Stimulated activated effector memory CD8-positive, alpha-beta T cell treated with anti-CD3 and anti-CD28 coated beads, Interleukin-12 subunit alpha, Interleukin-12 subunit beta, amount 100 ng/mL, for 72 hours (primary cell): ENCODE measurements around the gene NUAK1.
"Not testable (repeated sequence)": the region's sequence is repeated elsewhere in the genome, so short reads cannot be mapped to it uniquely, and the experiment has no call there.

Experiments used
- ATAC-seq: fragments of 150-1000 bp; cut with Tn5 transposase; 2 replicates; pipeline ENCODE4 v1.10.0; 2021
- DNase-seq, 2 donors: peaks; one replicate each; pipeline ENCODE4 v3.0.0; 2021 to 2022; ENCODE audit warnings: low spot score in 2 of 2
- H3K27ac Mint-ChIP-seq: one replicate; pipeline ENCODE4 v1.8.0; 2022; ENCODE audit warnings: mild to moderate bottlenecking, mixed read lengths
- H3K36me3 Mint-ChIP-seq: one replicate; pipeline ENCODE4 v1.8.0; 2022; ENCODE audit warnings: mild to moderate bottlenecking, mixed read lengths
- H3K4me1 Mint-ChIP-seq: one replicate; pipeline ENCODE4 v1.8.0; 2022; ENCODE audit warnings: mixed read lengths
- H3K4me3 Mint-ChIP-seq: one replicate; pipeline ENCODE4 v1.8.0; 2022; ENCODE audit warnings: mild to moderate bottlenecking, mixed read lengths
- H3K9me3 Mint-ChIP-seq: one replicate; pipeline ENCODE4 v1.8.0; 2022; ENCODE audit warnings: mixed read lengths

NUAK1 gene

GRCh38 chr12:106020736-106021135, 118.0 kb downstream of the NUAK1 start:
- Mint-ChIP-seq H3K36me3 (no peaks in the 10 kb centered on the region), H3K27ac (no peak overlapping the region), H3K9me3 (peaks cover 6% of the 10 kb centered on the region), H3K4me1 (no peaks in the 10 kb centered on the region), H3K4me3 (no peak overlapping the region)
- DNase-seq (no peak), ATAC-seq (no peak)

GRCh38 chr12:106019144-106019543, 119.6 kb downstream of the NUAK1 start:
- Mint-ChIP-seq H3K4me3 (no peak overlapping the region), H3K27ac (no peak overlapping the region), H3K9me3 (peaks cover 6% of the 10 kb centered on the region), H3K4me1 (no peaks in the 10 kb centered on the region), H3K36me3 (no peaks in the 10 kb centered on the region)
- DNase-seq (no peak), ATAC-seq (no peak)

DNA sequence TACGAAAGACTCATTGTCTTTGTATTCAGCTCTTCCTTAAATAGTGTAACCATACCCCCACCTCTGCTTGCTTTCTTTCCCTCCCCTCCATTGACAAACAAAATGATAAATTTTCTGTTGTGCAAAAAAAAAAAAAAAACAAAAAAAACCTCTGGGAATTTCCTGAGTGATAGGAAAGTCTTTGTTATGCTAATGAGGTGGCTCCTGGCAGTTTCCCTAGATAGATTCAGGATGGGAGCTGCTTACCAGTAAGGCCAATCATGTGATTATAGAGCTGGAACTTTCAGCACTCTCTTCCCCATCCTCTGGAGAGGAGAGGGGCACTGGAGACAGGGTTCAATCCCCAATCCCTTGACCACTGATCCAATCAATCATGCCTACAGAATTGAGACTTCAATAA, 120.5 kb downstream of the NUAK1 start:
- no peak overlapping the region for H3K4me3 Mint-ChIP-seq
- ATAC-seq, result no peak
- H3K4me1 Mint-ChIP-seq, result no peaks in the 10 kb centered on the region
- no peaks in the 10 kb centered on the region for H3K36me3 Mint-ChIP-seq
- H3K27ac Mint-ChIP-seq, result no peak overlapping the region
- DNase-seq, result no peak
- H3K9me3 Mint-ChIP-seq, result peaks cover 9% of the 10 kb centered on the region

- not testable (repeated sequence) for H3K4me3 Mint-ChIP-seq, ATAC-seq, DNase-seq, H3K4me1 Mint-ChIP-seq, H3K36me3 Mint-ChIP-seq, H3K27ac Mint-ChIP-seq
- H3K9me3 Mint-ChIP-seq, result peaks cover 12% of the 10 kb centered on the region
Measured at GRCh38 chr12:106016601-106017278, 122.0 kb downstream of the NUAK1 start.

- no peaks in the 10 kb centered on the region for H3K4me1 Mint-ChIP-seq
- H3K4me3 Mint-ChIP-seq, result no peak overlapping the region
- H3K27ac Mint-ChIP-seq, result no peak overlapping the region
- H3K36me3 Mint-ChIP-seq, result no peaks in the 10 kb centered on the region
- H3K9me3 Mint-ChIP-seq, result peaks cover 12% of the 10 kb centered on the region
- DNase-seq (no peak), ATAC-seq (no peak)
Measured at GRCh38 chr12:106015646-106016045, 123.1 kb downstream of the NUAK1 start.

- DNase-seq (no peak), ATAC-seq (no peak)
- no peaks in the 10 kb centered on the region for H3K4me1 Mint-ChIP-seq
- no peaks in the 10 kb centered on the region for H3K36me3 Mint-ChIP-seq
- no peak overlapping the region for H3K27ac Mint-ChIP-seq
- H3K4me3 Mint-ChIP-seq, result no peak overlapping the region
- peaks cover 7% of the 10 kb centered on the region for H3K9me3 Mint-ChIP-seq
Measured at GRCh38 chr12:106013941-106014340, 124.8 kb downstream of the NUAK1 start.
